Progenitor cell of endocrine pancreas (in vitro differentiated cells): ENCODE data around the gene PI4K2B. TPM values are rescaled to one million over a fixed set of nuclear protein-coding genes. Genes with fewer than 3 reads are reported as not detected.

Experiments
- DNase-seq: peaks from one replicate; pipeline ENCODE4 v3.0.0; 2021; ENCODE audit warnings: low spot score; ENCODE audit not compliant: unreplicated experiment
- H3K27ac Mint-ChIP-seq: 2 replicates; pipeline ENCODE4 v1.8.0; 2021; ENCODE audit warnings: mild to moderate bottlenecking, moderate library complexity, mixed read lengths
- H3K27me3 Mint-ChIP-seq: 2 replicates; pipeline ENCODE4 v1.8.0; 2021; ENCODE audit warnings: mixed read lengths
- H3K36me3 Mint-ChIP-seq: 2 replicates; pipeline ENCODE4 v1.8.0; 2022; ENCODE audit warnings: mixed read lengths; ENCODE audit not compliant: insufficient read depth
- H3K4me1 Mint-ChIP-seq: 2 replicates; pipeline ENCODE4 v1.8.0; 2021; ENCODE audit warnings: low read depth, mixed read lengths
- H3K4me3 Mint-ChIP-seq: 2 replicates; pipeline ENCODE4 v1.8.0; 2021; ENCODE audit warnings: low read depth, mild to moderate bottlenecking, moderate library complexity, mixed read lengths
- H3K9me3 Mint-ChIP-seq: 2 replicates; pipeline ENCODE4 v1.8.0; 2021; ENCODE audit warnings: low read depth, mixed read lengths
- CTCF ChIP-seq: fragments of 200-600 bp; sonication (generic); IDR thresholded peaks from one replicate; pipeline ENCODE4 v1.5.0; 2021; ENCODE audit warnings: antibody characterized with exemption, mild to moderate bottlenecking; ENCODE audit not compliant: unreplicated experiment
- total RNA-seq: library from RNA; stranded (reverse); gene quantifications from 2 replicates; pipeline ENCODE4 v1.2.1, GENCODE V29; 2021

Gene PI4K2B
- total RNA-seq, 1 donor from 2014 or later, result 13.9 TPM

- H3K27me3 Mint-ChIP-seq, result no peaks in the 10 kb centered on the region
- DNase-seq, result no peak
- H3K4me1 Mint-ChIP-seq, result no peaks in the 10 kb centered on the region
- peaks cover 22% of the 10 kb centered on the region for H3K36me3 Mint-ChIP-seq
- no peak overlapping the region for H3K27ac Mint-ChIP-seq
- no peak overlapping the region for H3K4me3 Mint-ChIP-seq
- H3K9me3 Mint-ChIP-seq, result peaks cover 33% of the 10 kb centered on the region
- TF ChIP-seq CTCF, result no peak
Observed at GRCh38 chr4:25221377-25221776, 12.5 kb upstream of the PI4K2B start.

GRCh38 chr4:25223802-25224375 is 9.9 kb upstream of the PI4K2B start:
- H3K4me1 Mint-ChIP-seq, result no peaks in the 10 kb centered on the region
- H3K9me3 Mint-ChIP-seq, result peaks cover 47% of the 10 kb centered on the region
- H3K4me3 Mint-ChIP-seq, result no peak overlapping the region
- H3K36me3 Mint-ChIP-seq, result peaks cover 22% of the 10 kb centered on the region
- H3K27me3 Mint-ChIP-seq, result no peaks in the 10 kb centered on the region
- no peak for TF ChIP-seq CTCF
- no peak for DNase-seq
- H3K27ac Mint-ChIP-seq, result no peak overlapping the region

GRCh38 chr4:25229804-25230203 is 4.0 kb upstream of the PI4K2B start:
- no peak for DNase-seq
- H3K9me3 Mint-ChIP-seq, result peaks cover 51% of the 10 kb centered on the region
- H3K36me3 Mint-ChIP-seq, result peaks cover 28% of the 10 kb centered on the region
- H3K27ac Mint-ChIP-seq, result no peak overlapping the region
- H3K27me3 Mint-ChIP-seq, result no peaks in the 10 kb centered on the region
- no peak for TF ChIP-seq CTCF
- peaks cover 2% of the 10 kb centered on the region for H3K4me1 Mint-ChIP-seq
- no peak overlapping the region for H3K4me3 Mint-ChIP-seq

GRCh38 chr4:25233194-25233593 is 639 bp upstream of the PI4K2B start:
- Mint-ChIP-seq H3K9me3 (peaks cover 36% of the 10 kb centered on the region), H3K27me3 (no peaks in the 10 kb centered on the region), H3K36me3 (peaks cover 23% of the 10 kb centered on the region), H3K27ac (no peak overlapping the region), H3K4me1 (peaks cover 11% of the 10 kb centered on the region), H3K4me3 (peak overlapping the region; percentile 73)
- DNase-seq, result no peak
- TF ChIP-seq CTCF, result no peak

- peak overlapping the region; percentile 92 for H3K27ac Mint-ChIP-seq
- peaks cover 26% of the 10 kb centered on the region for H3K36me3 Mint-ChIP-seq
- H3K4me3 Mint-ChIP-seq, result peak overlapping the region; percentile 78
- peaks cover 28% of the 10 kb centered on the region for H3K9me3 Mint-ChIP-seq
- peak; percentile 60 for TF ChIP-seq CTCF
- H3K4me1 Mint-ChIP-seq, result peaks cover 11% of the 10 kb centered on the region
- DNase-seq, result peak; percentile 29
- H3K27me3 Mint-ChIP-seq, result no peaks in the 10 kb centered on the region
Observed at GRCh38 chr4:25234390-25235370, 847 bp downstream of the PI4K2B start.
